ENCODE results near the gene FHAD1.

GRCh38 chr1:15402809-15403450 is 155.9 kb downstream of the FHAD1 start:
- TF ChIP-seq POLR2A (IDR thresholded peaks at IDR 0.05) (no peak), EP300 (IDR thresholded peaks at IDR 0.05) (no peak), POLR2AphosphoS5 (IDR thresholded peaks at IDR 0.05) (no peak), CTCF (IDR thresholded peaks at IDR 0.05) (no peak)

Data from upper lobe of left lung (tissue), 4 donors.